Measurements from ENCODE around the gene HRCT1.

DNA sequence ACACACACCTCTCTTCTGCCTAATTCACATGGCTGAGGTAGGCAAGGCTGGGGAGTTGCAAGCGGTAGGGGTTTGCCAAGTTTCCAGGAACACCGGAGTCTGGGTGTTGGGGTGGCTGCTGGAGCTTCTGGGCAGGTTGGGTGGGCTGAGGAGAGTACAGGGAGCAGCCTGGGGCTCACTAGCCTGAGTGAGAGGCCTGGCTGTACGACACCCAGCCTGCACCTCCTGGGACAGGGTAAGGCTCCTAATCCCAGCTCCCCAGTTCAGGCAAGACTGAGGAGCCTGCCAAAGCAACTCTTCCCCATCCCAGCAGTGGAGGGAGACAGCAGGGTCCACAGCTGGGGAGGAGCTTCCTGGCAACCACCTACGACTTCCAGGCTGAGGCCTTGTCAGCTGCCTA is 11.3 kb downstream of the HRCT1 start:
- TF ChIP-seq, protein P1, sequence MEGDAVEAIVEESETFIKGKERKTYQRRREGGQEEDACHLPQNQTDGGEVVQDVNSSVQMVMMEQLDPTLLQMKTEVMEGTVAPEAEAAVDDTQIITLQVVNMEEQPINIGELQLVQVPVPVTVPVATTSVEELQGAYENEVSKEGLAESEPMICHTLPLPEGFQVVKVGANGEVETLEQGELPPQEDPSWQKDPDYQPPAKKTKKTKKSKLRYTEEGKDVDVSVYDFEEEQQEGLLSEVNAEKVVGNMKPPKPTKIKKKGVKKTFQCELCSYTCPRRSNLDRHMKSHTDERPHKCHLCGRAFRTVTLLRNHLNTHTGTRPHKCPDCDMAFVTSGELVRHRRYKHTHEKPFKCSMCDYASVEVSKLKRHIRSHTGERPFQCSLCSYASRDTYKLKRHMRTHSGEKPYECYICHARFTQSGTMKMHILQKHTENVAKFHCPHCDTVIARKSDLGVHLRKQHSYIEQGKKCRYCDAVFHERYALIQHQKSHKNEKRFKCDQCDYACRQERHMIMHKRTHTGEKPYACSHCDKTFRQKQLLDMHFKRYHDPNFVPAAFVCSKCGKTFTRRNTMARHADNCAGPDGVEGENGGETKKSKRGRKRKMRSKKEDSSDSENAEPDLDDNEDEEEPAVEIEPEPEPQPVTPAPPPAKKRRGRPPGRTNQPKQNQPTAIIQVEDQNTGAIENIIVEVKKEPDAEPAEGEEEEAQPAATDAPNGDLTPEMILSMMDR (IDR thresholded peaks at IDR 0.05 in 2 of 3, conservative IDR thresholded peaks at IDR 0.05 in 1 of 3; ENCODE audit: borderline replicate concordance in 1 of 3, insufficient read depth in 1 of 3, low read depth in 2 of 3, low read length in 2 of 3), result no peak
- TF ChIP-seq TCF7L2 (IDR thresholded peaks at IDR 0.05; ENCODE audit: borderline replicate concordance, extremely low read depth, insufficient read depth, insufficient read length), result no peak
- TF ChIP-seq POLR2AphosphoS5 (IDR thresholded peaks at IDR 0.05; ENCODE audit: low read depth, low read length), result no peak
- TF ChIP-seq YY1 (IDR thresholded peaks at IDR 0.05; ENCODE audit: extremely low read depth, insufficient replicate concordance, low read depth, low read length), result no peak

Data from HCT116 (cell line).